Stimulated activated naive B cell treated with anti-CD40 and anti-IgM and Interleukin-4, amounts not matched to agents 10 μg/mL and 1 μg/mL and 100 μg/mL, for 72 hours (primary cell): ENCODE data around the gene NET1.

Source experiments
- ATAC-seq, 2 donors: fragments of 150-1000 bp; cut with Tn5 transposase; replicated peaks; 2 replicates each; pipeline ENCODE4 v1.10.0; 2021; ENCODE audit warnings: moderate library complexity in 1 of 2
- DNase-seq: peaks from one replicate; pipeline ENCODE4 v3.0.0; 2021
- H3K27ac Mint-ChIP-seq: one replicate; pipeline ENCODE4 v1.8.0; 2022; ENCODE audit warnings: mild to moderate bottlenecking, mixed read lengths
- H3K27me3 Mint-ChIP-seq, 2 donors: one replicate each; pipeline ENCODE4 v1.8.0; 2022; ENCODE audit warnings: mixed read lengths in 2 of 2
- H3K36me3 Mint-ChIP-seq, 2 donors: one replicate each; pipeline ENCODE4 v1.8.0; 2022; ENCODE audit warnings: mixed read lengths in 2 of 2, mild to moderate bottlenecking in 1 of 2
- H3K4me1 Mint-ChIP-seq, 2 donors: one replicate each; pipeline ENCODE4 v1.8.0; 2022; ENCODE audit warnings: mixed read lengths in 2 of 2, mild to moderate bottlenecking in 1 of 2
- H3K4me3 Mint-ChIP-seq, 2 donors: one replicate each; pipeline ENCODE4 v1.8.0; 2022; ENCODE audit warnings: mild to moderate bottlenecking in 2 of 2, mixed read lengths in 2 of 2, moderate library complexity in 1 of 2
- H3K9me3 Mint-ChIP-seq, 2 donors: one replicate each; pipeline ENCODE4 v1.8.0; 2022; ENCODE audit warnings: mixed read lengths in 2 of 2, mild to moderate bottlenecking in 1 of 2

The NET1 gene

GRCh38 chr10:5506751-5507648 lies 94.6 kb downstream of the NET1 start:
- H3K4me3 Mint-ChIP-seq: no peak overlapping the region
- peaks cover 30 to 39% of the 10 kb centered on the region in 2 donors for H3K27me3 Mint-ChIP-seq
- no peak for ATAC-seq
- no peaks in the 10 kb centered on the region for H3K36me3 Mint-ChIP-seq
- no peak for DNase-seq
- H3K9me3 Mint-ChIP-seq: no peaks in the 10 kb centered on the region
- no peak overlapping the region for H3K27ac Mint-ChIP-seq
- no peaks in the 10 kb centered on the region for H3K4me1 Mint-ChIP-seq

- no peak for DNase-seq
- Mint-ChIP-seq H3K27ac (no peak overlapping the region), H3K4me1 (no peaks in the 10 kb centered on the region), H3K27me3 (peaks cover 35 to 43% of the 10 kb centered on the region in 2 donors), H3K4me3 (no peak overlapping the region), H3K9me3 (no peaks in the 10 kb centered on the region), H3K36me3 (no peaks in the 10 kb centered on the region)
- ATAC-seq: no peak
Measured at GRCh38 chr10:5507649-5508131, 95.3 kb downstream of the NET1 start.

- Mint-ChIP-seq H3K36me3 (no peaks in the 10 kb centered on the region), H3K4me1 (no peaks in the 10 kb centered on the region), H3K9me3 (no peaks in the 10 kb centered on the region), H3K4me3 (no peak overlapping the region), H3K27me3 (peaks cover 31 to 40% of the 10 kb centered on the region in 2 donors), H3K27ac (no peak overlapping the region)
- ATAC-seq (no peak), DNase-seq (no peak)
Measured at GRCh38 chr10:5508161-5508604, 95.8 kb downstream of the NET1 start.
